Fibroblast of skin of left quadriceps (primary cell): ENCODE data around the gene ADAMTS13.

Experiments used
- DNase-seq, 2 experiments: peaks; one replicate each; pipeline ENCODE4 v3.0.0-alpha.2; 2013; ENCODE audit warnings: low read depth in 2 of 2

The ADAMTS13 gene

DNA sequence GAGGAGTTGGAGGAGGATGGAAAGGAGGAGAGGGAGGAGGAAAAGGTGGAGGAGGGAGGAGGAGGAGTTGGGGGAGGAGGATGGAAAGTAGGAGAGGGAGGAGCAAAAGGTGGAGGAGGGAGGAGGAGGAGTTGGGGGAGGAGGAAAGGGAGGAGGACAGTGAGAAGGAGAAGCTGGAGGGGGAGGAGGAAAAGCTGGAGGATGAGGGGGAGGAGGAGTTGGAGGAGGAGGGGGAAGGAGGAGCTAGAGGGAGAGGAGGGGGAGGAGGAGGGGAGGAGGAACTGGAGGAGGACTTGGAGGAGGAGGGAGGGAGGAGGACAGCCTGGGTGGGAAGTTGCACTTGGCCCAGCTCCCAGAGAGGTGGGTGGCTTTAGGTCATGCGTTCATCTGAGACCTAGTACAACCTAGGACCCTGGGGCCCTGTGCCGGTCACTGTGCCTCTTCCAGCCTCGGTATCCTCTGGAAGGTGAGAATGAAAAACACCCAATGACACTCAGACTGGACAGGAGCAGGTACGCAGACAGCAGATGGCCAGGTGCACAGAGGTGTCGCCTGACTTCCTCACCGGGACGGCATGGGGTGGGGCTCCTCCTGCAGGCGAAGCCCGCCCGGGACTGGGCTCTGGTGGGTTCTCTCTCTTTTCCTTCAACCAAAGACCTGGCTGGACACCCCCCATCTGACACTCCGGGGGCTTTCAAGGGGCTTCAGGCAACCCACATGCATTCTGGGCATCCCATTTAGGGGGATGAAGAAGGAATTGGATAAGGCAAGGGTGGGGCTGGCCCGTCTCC, 68.9 kb downstream of the ADAMTS13 start:
- no peak for DNase-seq

DNA sequence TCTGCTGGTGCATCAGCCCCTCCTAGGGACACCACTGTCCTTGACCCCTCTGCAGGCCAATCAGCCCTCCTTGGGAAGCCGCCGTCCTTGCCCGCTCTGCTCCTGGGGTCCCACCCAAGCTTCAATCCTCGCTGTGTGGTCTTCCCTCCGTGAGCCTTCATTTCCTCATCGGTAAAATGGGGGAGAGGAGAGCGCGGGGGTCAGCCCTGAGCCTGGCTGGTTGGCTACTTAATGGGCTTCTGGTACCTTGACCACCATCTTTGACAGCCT, 69.4 kb downstream of the ADAMTS13 start:
- no peak for DNase-seq

DNA sequence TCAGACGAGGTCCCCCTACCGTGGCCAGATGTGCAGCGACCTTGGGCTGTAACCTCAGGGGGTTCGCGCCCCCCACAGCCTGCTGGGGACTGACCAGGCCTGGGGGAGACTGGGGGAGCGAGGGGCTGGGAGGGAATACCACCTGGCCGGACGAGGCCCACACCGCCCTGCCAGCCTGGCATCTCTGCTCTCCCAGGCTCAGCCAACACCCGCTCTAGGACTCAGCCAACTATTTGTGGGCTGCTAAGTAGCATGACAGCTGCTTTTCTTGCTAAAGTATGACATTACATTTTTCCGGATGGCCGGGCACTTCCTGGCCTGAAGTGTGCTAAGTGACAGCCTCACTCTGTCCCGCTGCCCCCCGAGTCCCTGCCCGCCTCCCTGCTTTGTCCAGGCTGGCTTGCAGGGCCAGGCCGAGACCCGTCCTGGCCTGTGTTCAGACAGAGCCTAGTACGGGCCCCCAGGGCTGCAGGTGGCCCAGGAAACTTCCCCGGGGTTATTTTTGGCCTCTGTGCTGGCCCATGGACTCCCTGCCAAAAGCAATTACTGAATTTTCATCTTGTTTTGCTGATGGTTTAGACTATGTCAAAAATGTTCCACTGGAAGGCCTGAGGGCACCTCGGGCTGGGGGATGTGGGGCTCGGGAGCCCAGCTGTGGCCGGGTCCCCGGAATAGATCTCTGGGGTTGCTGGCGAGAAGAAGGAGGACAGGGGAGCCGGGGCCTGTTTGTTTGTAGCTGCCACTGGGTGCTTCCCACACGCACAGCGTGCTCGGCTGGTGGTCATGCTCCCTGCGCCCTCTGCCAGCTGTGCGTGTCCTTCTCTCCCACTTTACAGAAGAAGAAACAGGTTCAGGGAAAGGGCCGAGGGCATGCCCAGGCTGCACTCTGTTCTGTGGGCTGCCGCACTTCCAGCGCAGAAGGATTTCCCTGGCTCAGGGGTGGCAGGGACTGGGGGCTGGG, 70.2 kb downstream of the ADAMTS13 start:
- no peak for DNase-seq

DNA sequence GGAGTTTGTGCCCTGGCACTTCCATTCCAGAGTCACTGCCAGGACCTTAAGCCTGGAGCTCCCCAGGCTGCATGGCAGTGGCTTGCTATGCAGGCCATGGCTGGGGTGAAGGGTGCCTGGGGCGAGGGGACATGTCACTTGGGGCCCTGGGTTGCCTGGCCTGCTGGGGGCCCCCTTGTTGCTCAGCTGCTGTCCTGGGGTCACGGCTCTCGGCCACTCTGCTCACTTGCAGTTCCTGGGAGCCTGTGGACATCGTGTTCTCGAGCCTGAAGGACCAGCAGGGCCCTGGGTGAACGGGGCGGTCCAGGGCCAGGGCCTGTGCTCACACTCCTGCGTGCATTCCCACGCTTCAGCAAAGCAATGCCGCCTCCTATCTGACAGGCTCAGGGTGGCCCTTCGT, 71.3 kb downstream of the ADAMTS13 start:
- DNase-seq, result no peak

DNA sequence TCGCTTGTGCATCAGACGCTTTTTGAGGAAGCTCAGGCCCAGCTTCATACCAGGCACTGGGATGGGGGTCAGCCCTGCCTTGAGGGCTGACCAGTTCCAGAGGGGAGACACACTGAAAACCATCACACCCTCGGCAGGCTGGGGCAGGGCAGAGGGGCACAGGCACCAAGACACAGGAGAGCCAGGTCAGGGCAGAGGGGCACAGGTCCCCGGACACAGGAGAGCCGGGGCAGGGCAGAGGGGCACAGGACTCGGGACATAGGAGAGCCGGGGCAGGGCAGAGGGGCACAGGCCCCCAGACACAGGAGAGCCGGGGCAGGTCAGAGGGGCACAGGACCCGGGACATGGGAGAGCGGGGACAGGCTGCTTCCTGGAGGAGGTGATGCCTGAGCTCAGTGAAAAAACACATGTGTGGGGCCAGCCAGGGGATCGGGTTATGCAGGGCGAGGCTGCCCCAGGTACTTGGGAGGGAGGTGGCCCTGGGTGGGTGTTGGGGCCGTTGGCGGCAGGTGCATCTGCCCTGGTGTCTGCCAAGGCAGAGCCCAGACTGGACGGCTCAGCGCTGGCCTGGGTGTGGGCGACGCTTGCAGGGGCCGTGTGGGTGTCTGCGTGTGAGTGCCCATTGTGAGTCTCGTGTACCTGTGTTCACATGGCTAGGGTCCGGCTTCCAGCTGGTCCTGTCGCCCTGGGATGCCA, 71.8 kb downstream of the ADAMTS13 start:
- no peak for DNase-seq

DNA sequence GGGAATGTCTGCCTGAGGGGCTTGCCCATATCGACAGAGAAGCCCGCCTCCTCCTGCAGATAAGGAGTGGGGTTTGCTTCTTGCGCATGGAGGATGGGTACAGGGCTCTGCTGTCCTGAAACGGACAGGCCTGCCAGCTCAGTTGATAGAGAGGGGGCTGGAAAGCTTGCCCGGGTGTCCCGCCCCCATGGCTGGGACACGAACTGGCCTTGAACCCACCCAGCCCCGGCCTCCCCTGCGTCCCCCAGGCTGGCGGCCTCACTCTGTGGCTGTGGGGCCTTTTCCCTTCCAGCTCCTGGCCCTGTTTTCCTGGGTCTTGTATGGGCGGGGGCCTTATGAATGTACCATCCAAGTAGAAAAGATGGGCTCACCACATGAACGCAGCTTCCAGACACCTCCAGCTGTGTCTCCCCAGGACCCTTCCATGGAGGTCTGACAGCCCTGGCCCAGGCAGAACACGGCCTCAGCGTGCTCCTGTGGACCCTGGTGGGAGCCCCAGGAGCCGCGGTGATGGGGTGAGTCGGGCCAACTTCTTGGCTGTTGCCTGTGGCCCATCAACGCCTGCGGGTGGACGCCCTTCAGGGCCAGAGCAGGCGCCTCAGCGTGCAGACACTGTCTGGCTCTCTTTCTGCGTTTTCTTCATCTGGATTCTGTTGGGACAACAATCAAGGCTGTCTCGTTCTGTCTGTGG, 72.6 kb downstream of the ADAMTS13 start:
- DNase-seq, result no peak

DNA sequence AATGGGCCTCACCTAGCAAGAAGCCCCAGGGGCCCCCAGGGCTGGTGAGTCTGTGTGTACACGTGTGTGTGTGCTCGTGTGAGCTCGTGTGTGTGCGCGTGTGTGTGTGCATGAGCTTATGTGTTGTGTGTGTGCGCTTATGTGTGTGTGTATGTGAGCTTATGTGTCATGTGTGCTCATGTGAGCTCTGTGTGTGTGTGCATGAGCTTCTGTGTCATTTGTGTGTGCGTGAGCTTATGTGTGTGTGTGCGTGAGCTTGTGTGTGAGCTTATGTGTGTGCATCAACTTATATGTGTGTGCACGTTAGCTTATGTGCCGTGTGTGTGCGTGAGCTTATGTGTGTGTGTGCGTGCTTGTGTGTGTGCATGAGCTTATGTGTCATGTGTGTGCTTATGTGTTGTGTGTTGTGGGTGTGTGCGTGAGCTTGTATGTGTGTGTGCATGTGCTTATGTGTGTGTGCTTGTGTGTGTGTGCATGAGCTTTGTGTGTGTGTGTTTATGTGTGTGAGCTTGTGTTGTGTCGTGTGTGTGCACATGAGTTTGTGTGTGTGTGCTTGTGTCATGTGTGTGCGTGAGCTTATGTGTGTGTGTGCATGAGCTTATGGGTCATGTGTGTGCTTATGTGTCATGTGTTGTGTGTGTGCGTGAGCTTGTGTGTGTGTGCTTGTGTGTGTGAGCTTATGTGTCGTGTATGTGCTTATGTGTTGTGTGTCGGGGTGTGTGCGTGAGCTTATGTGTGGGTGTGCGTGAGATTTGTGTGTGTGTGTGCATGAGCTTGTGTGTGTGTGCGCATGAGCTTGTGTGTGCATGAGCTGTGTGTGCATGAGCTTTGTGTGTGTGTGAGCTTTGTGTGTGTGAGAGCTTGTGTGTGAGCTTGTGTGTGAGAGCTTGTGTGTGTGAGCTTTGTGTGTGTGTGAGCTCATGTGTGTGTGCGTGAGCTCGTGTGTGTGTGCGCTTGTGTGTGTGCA, 73.4 kb downstream of the ADAMTS13 start:
- DNase-seq, result no peak

DNA sequence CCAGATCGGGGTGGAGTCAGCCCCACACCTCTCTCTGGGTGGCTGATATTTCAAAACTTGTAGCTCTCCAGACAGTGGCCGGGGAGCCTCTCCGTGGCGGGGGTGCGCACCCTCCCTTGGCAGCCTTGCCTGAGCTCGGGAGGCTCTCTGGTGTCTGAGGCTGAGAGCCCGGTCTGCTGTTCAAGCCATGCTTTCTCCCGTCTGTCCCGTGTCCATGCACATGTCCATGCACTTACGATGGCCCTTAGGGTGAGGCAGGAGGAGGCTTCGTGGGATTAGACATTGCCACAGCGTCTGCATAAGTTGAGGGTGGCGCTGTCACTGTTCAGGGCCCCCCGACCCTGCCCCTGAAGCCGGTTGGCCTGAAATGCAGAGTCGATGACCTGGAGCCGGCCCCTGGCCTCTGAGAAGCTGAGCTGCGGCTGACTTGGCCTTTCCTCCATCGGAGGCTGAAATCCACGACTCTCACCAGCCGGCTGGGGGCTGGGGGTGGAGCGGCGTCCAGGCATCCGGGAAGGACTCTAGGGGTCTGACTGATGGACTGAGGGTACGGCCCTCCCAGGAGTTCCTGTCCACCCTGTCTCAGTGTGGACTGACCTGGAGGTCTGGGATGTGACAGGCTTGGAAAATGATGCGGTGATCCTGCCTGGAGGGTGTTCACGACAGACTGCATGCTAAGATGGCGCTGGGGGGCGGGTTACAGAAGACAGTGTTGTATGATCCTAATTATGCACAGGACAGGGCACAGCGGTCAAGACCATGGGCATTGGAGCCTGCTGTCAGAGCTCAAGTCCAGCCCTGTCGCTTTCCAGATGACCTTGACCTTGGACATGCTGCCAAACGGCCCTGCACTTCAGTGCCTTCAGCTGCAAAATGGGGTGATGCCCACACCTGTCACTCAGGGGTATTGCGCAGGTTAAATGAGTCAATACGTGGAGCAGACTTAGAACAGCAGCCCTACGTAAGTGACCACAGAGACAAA, 75.0 kb downstream of the ADAMTS13 start:
- DNase-seq, result no peak

DNA sequence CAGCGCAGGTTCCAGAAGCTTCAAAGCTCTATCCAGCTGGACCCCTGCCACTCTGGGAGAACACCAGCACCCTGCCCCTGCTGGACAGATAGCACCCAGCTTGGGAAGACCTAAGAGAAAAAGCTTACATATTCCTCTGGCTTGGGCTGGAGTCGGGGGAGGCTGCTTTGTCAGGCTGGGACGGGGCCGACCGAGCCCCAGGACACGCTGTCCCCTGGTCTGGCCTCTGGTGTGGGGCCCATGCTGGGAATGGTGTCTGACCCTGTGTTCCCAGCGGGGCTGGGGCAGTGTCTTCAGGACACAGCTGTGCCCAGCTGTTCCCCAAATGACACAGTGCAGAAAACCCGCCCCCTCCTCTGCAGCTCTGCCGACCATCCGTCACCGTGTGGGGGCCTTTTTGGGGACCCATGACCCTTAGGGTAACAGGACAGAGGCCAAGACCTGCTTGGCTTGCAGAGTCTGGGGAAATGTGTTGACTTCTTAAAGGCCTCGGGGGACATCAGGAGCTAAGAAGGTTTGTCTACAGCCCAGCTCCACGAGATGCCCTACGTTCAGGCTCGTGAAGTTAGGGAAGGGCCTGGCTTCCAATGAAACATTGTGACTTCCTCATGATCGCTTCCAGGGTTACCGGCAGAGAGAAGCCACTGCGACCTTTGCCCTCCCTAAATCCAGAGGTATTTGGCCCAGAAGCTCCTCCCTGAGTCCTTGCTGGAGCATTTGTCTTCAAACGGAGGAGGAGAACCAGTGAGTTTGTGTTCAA, 77.1 kb downstream of the ADAMTS13 start:
- no peak for DNase-seq

DNA sequence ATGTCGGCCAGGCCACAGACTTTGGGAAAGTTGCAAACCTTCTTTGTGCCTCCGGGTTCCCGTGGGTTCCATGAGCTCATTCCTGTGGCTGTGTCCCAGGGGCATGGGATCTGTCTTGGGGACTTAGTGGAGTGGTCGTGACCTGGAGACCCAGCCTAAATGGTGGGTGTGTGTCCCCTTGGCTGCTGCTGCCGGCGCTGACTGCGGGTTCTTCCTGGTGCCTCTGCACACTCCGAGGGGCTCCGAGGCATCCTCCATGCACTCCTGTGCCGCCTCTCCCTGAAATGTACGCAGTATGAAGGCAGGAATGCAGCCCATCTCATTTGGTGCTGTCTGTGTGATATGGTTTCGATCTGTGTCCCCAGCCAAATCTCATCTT, 77.7 kb downstream of the ADAMTS13 start:
- no peak for DNase-seq

DNA sequence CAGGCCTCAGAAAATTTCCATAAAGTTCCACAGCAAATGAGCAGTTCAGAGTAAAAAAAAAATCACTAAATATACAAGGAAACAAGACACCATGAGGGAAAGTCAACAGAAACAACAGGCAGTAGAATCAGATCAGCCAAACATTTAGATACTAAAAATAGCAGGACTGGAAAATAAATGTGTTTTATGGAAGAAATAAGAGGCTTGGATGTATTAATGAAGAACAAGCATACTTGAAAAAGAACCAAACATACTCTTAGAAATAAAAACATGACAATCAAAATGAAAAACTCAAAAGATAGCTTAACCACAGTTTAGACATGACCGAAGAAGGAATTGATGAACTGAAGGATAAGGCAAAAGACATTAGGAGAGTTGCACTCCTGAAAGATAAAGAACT, 79.9 kb downstream of the ADAMTS13 start:
- no peak for DNase-seq

DNA sequence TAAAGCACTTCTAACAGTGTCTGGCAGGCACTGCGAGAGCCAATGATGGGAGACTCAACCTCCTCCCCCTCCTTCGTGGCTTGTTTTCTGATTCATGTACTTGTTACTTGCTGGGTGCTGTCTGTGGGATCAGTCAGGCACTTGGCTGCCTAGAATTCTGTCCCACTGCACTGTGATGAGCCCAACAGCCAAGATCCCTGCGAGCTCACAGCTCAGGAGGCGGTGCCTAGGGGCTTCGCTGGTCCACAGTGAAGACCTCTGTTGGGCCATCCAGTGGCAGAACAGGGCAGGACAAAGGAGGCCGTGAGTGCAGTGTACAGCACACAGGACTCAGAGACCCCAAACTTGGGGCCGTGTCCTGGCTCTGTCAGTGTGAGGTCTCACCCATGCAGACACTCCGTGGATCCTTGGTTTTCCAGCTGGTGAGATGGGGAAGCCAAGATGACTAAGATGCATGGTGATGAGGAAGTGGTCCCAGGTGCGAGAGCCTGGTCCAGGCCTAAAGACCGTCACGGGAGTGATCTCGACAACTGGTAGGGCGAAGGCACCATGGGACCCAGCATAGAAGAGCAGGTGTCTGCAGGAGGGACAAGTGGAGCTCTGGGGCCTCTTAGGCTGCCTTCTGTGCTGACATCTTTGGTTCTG, 83.1 kb downstream of the ADAMTS13 start:
- no peak for DNase-seq

DNA sequence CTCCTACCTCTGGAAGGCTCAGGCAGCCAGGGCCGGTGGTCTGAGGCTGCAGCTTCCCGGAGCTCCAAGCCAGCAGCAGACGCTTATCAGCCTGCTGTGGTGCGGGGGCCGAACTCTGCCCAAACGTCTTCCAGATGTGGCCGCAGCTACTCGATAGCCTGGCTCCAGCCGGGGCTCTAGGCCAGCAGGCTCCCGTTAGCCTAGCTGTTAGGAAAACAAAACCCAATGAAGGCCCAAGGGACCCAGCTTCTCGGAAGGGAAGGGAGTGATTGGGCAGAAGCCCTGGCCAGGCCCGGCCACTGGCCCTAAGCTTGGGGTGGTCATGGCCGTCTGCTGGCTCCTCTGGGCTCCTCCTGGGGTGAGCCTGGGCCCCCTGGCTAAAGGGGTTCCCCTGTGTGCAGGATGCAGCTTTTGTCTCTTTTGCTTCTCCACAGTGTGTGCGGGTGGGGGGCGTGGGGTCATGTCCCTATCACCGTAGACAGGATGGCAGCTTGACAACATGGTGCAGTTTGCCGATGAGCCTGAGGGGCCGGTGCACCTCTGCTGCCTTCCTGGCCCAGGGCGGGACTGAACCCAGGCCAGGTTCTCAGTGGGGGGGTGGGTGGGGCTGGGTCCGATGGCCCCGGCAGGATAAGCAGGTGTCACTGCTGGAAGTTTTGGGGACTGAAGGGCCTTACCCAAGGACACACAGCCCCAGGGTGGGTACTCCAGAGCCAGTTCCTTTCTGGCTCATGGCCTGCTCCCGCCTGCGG, 83.9 kb downstream of the ADAMTS13 start:
- no peak for DNase-seq

DNA sequence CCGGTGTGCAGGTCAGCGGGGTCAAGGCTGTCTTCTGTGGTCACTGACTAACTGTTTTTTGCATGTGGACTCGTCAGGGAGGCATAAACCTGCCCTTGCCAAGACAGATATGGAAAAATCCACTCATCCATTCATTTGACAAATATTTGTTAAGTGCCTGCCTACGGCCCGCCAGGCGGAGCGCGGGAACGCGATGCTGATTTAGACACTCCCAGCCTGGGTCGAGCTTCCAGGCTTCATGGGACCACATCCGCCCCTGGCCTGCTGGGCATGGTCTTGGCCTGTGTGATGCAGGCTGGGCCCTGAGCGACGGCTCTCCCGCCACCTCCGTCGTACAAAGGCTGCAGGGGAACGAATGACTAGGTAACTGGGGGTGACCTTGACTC, 84.5 kb downstream of the ADAMTS13 start:
- DNase-seq, result no peak

DNA sequence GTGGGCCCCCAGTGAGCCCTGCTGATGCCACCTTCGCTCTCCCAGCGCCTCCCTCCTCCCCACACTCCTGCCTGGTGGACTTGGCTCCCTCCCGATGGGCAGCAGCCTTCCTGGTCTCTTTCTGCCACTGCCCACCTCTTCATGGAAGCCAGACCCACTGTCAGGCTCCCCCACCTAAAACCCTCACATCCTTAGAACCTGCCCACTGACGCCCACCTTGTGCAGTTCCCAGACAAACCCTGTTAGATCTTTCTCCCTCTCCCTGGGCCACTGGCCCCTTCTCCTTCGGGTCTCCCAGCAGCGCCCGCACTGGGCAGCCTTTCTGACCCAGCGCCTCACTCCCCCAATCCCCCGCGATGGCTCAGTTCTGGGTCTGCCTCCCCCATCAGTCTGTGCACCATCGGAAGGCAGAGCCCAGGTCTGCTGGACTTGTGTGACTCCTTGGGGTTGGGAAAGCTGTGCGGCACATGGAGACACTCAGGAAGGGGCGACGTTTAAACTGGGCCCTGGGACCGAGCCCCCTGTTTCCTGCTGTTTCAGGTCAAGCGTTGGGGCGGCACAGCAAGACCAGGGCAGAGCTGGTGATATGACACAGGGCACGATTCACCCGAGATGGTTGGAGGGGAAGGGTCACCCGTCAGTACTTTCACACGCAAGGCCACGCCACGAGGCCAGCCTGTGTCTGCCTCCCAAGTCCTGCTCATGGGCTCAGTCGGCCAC, 85.2 kb downstream of the ADAMTS13 start:
- no peak for DNase-seq

DNA sequence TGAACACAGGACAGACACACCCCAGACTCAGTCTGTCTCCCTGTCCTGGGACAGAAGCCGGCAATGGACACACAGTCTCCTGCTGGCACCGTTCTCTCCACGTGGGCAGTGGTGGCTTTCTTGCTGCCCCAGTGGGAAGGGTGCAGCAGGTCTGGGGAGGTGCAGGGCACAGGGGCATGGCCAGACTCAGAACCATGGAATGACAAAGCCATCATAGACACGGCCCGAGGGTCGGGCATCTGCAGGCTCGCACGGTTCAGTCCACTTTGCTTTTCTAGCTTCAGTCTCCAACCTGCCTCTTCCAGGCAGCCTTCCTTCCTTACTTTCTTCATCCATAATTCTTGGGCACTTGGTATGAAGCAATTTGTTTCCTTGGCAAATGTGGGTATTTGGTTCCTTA, 85.9 kb downstream of the ADAMTS13 start:
- no peak for DNase-seq
